ENCODE measurements around the gene GYPA. TPM values are rescaled to one million over a fixed set of nuclear protein-coding genes. Genes with fewer than 3 reads are reported as not detected.
"Not testable (repeated sequence)": the region's sequence is repeated elsewhere in the genome, so short reads cannot be mapped to it uniquely, and the experiment has no call there.

The GYPA gene
- total RNA-seq, 1 donor from 2014 or later, result not detected

DNA sequence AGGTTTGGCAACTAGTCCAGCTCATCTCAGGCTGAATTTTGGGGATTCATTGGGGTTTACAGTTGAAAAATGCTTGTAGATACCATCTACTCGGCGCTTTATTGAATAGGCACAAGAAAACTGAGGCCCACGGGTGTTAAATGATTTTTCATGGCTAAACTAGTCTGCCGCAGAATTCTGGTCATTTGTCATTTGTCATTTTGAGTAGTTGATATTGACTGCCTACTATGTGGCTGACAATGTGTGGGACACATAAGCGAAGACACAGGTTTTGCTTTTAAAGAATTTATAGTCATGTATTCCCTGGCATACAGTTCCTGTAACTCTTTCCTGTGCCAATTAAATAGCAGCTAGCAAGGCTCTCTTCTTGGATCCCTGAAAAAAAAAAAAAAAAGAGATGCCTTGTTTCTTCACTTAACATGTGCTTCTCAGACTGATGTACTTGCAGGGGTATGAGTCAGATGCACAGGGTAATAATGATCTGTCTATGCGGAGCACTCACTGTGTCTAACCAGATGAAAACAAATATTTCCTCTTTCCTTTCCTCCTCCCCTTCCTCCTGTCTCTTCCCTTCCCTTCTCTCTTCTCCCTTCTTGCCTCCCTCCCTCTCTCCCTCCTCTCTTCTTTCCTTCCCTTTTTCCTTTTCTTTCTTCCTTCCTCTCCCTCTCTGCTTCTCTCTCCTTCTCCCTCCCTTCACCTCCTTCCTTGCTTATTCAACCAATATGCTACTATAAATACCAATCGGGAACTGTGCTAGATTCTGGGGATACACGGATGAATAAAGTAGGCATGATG, 3.2 kb downstream of the GYPA start:
- not testable (repeated sequence) for H3K4me3 Mint-ChIP-seq (ENCODE audit: unreplicated experiment); H3K9me3 Mint-ChIP-seq (ENCODE audit: unreplicated experiment); DNase-seq (ENCODE audit: low spot score); H3K4me1 Mint-ChIP-seq (ENCODE audit: unreplicated experiment); H3K27ac Mint-ChIP-seq (ENCODE audit: unreplicated experiment); H3K36me3 Mint-ChIP-seq (ENCODE audit: low read depth, unreplicated experiment); H3K27me3 Mint-ChIP-seq (ENCODE audit: unreplicated experiment)

DNA sequence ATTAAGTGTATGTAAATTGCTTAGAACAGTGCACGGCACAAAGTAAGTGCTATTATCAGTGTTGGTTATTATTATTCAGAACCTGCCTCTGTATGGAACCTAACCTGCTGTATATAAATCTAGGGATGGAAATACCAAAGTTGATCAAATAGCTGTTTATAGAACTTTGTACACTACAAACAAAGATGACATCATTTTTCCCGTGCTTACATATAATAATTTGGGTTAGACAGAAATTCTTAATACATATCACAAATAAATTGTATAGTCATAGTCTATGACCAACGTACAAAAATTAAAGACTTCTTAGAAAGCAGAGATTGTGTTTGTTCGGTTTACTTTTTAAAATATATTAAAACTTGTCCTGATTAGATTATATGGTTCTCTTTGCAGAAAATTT, 4.3 kb downstream of the GYPA start:
- H3K4me1 Mint-ChIP-seq (ENCODE audit: unreplicated experiment); H3K36me3 Mint-ChIP-seq (ENCODE audit: low read depth, unreplicated experiment); H3K4me3 Mint-ChIP-seq (ENCODE audit: unreplicated experiment); H3K27ac Mint-ChIP-seq (ENCODE audit: unreplicated experiment); H3K27me3 Mint-ChIP-seq (ENCODE audit: unreplicated experiment); H3K9me3 Mint-ChIP-seq (ENCODE audit: unreplicated experiment); DNase-seq (ENCODE audit: low spot score): not testable (repeated sequence)

DNA sequence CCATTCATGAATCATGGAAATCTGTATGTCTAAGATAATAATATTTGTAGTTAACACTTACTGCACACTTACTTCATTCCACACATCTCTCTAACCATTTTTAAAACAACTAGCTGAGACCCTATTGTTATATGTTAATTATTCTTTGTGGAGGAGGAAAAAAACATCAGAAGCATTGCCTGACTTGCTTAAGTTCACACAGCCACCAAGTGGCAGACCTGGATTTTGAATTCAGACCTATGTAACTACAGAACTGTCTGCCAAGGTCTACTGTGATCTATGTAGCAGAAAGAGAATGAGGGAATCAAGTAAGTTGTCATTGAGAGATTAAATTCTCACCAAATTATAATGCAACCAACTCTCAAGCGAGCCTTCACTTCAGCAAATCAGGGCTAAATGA, 10.4 kb downstream of the GYPA start:
- not testable (repeated sequence) for H3K27me3 Mint-ChIP-seq (ENCODE audit: unreplicated experiment); DNase-seq (ENCODE audit: low spot score); H3K9me3 Mint-ChIP-seq (ENCODE audit: unreplicated experiment); H3K36me3 Mint-ChIP-seq (ENCODE audit: low read depth, unreplicated experiment); H3K4me1 Mint-ChIP-seq (ENCODE audit: unreplicated experiment); H3K27ac Mint-ChIP-seq (ENCODE audit: unreplicated experiment); H3K4me3 Mint-ChIP-seq (ENCODE audit: unreplicated experiment)

- not testable (repeated sequence) for H3K36me3 Mint-ChIP-seq (ENCODE audit: low read depth, unreplicated experiment); DNase-seq (ENCODE audit: low spot score); H3K27ac Mint-ChIP-seq (ENCODE audit: unreplicated experiment); H3K4me1 Mint-ChIP-seq (ENCODE audit: unreplicated experiment); H3K27me3 Mint-ChIP-seq (ENCODE audit: unreplicated experiment); H3K9me3 Mint-ChIP-seq (ENCODE audit: unreplicated experiment); H3K4me3 Mint-ChIP-seq (ENCODE audit: unreplicated experiment)
Measured at GRCh38 chr4:144129336-144129875, 11.1 kb downstream of the GYPA start.

GRCh38 chr4:144128709-144129320, 11.7 kb downstream of the GYPA start:
- not testable (repeated sequence) for DNase-seq (ENCODE audit: low spot score); H3K27me3 Mint-ChIP-seq (ENCODE audit: unreplicated experiment); H3K4me3 Mint-ChIP-seq (ENCODE audit: unreplicated experiment); H3K27ac Mint-ChIP-seq (ENCODE audit: unreplicated experiment); H3K4me1 Mint-ChIP-seq (ENCODE audit: unreplicated experiment); H3K9me3 Mint-ChIP-seq (ENCODE audit: unreplicated experiment); H3K36me3 Mint-ChIP-seq (ENCODE audit: low read depth, unreplicated experiment)

GRCh38 chr4:144125109-144125508, 15.4 kb downstream of the GYPA start:
- not testable (repeated sequence) for H3K4me1 Mint-ChIP-seq (ENCODE audit: unreplicated experiment); H3K27ac Mint-ChIP-seq (ENCODE audit: unreplicated experiment); H3K36me3 Mint-ChIP-seq (ENCODE audit: low read depth, unreplicated experiment); DNase-seq (ENCODE audit: low spot score); H3K27me3 Mint-ChIP-seq (ENCODE audit: unreplicated experiment); H3K4me3 Mint-ChIP-seq (ENCODE audit: unreplicated experiment); H3K9me3 Mint-ChIP-seq (ENCODE audit: unreplicated experiment)

- not testable (repeated sequence) for DNase-seq (ENCODE audit: low spot score); H3K4me3 Mint-ChIP-seq (ENCODE audit: unreplicated experiment); H3K27me3 Mint-ChIP-seq (ENCODE audit: unreplicated experiment); H3K36me3 Mint-ChIP-seq (ENCODE audit: low read depth, unreplicated experiment); H3K4me1 Mint-ChIP-seq (ENCODE audit: unreplicated experiment); H3K27ac Mint-ChIP-seq (ENCODE audit: unreplicated experiment); H3K9me3 Mint-ChIP-seq (ENCODE audit: unreplicated experiment)
Measured at GRCh38 chr4:144123982-144124635, 16.4 kb downstream of the GYPA start.

GRCh38 chr4:144123269-144123668, 17.2 kb downstream of the GYPA start:
- H3K4me3 Mint-ChIP-seq (ENCODE audit: unreplicated experiment); H3K27me3 Mint-ChIP-seq (ENCODE audit: unreplicated experiment); H3K36me3 Mint-ChIP-seq (ENCODE audit: low read depth, unreplicated experiment); H3K9me3 Mint-ChIP-seq (ENCODE audit: unreplicated experiment); H3K27ac Mint-ChIP-seq (ENCODE audit: unreplicated experiment); H3K4me1 Mint-ChIP-seq (ENCODE audit: unreplicated experiment); DNase-seq (ENCODE audit: low spot score): not testable (repeated sequence)

DNA sequence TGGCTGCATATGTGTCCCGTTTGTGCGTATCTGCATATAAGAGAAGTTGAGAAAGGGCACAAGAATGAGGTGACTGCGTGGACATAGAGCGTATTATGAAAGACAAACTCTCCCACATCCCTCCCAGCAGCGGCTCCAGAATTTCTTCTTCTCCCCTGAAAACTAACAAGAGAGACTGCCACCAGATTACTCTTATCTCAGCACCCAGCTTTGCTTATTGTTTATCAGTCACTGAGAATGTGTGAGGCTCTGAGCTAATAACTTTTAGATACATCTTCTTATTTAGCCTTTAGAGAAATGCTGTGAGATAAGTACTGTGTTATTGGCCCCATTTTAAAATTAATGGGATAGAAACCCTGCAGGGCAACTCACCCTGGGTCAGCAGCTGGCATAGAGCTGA, 20.8 kb downstream of the GYPA start:
- not testable (repeated sequence) for H3K27me3 Mint-ChIP-seq (ENCODE audit: unreplicated experiment); H3K27ac Mint-ChIP-seq (ENCODE audit: unreplicated experiment); H3K36me3 Mint-ChIP-seq (ENCODE audit: low read depth, unreplicated experiment); DNase-seq (ENCODE audit: low spot score); H3K4me3 Mint-ChIP-seq (ENCODE audit: unreplicated experiment); H3K4me1 Mint-ChIP-seq (ENCODE audit: unreplicated experiment); H3K9me3 Mint-ChIP-seq (ENCODE audit: unreplicated experiment)
